Pancreas (tissue), 10 donors: Measurements from ENCODE around the gene DMD. TPM values are rescaled to one million over a fixed set of nuclear protein-coding genes. Genes with fewer than 3 reads are reported as not detected.
A peak's percentile ranks its signal among the peaks of the same experiment; 100 is the strongest.

Experiments used
- ATAC-seq, 4 donors: fragments of 200-7000 bp; cut with Tn5 transposase; one replicate each; pipeline versions ENCODE4 v1.8.0 to v1.9.1; 2020; ENCODE audit warnings: mild to moderate bottlenecking in 4 of 4, moderate library complexity in 4 of 4
- DNase-seq, 6 donors: peaks; one replicate each; pipeline ENCODE4 v3.0.0-alpha.2; 2020
- FAIRE-seq: peaks from 2 replicates; lab custom pipeline; 2012; peaks lifted over from hg19 to GRCh38; lab: Jason Lieb, UNC
- H3K27ac ChIP-seq, 4 donors: fragments of 200-600 bp; sonication (generic); 1 replicate in 3 of 4; 2 replicates in 1 of 4; pipeline versions ENCODE4 v1.5.0 to v1.8.0; 2020
- H3K27me3 ChIP-seq, 4 donors: fragments of 200-600 bp; one replicate each; pipeline ENCODE4 v1.8.0; 2021
- H3K36me3 ChIP-seq, 3 donors: fragments of 200-600 bp; sonication (generic) in 1 of 3; one replicate each; pipeline versions ENCODE4 v1.5.0 to v1.8.0; 2020 to 2021
- H3K4me1 ChIP-seq, 3 donors: fragments of 200-600 bp; one replicate each; pipeline ENCODE4 v1.8.0; 2021
- H3K4me3 ChIP-seq, 4 donors: fragments of 200-600 bp; sonication (generic) in 2 of 4; one replicate each; pipeline versions ENCODE4 v1.5.0 to v1.8.0; 2020 to 2021
- H3K9me3 ChIP-seq, 4 donors: fragments of 200-600 bp; one replicate each; pipeline ENCODE4 v1.8.0; 2021
- CTCF ChIP-seq, 4 donors: fragments of 200-600 bp; sonication (generic) in 3 of 4; IDR thresholded peaks; one replicate each; pipeline versions ENCODE4 v1.5.0 to v1.8.0; 2021; ENCODE audit warnings: antibody characterized with exemption in 4 of 4
- WGBS, 2 donors: extraction: QIAGEN DNeasy Blood & Tissue Kit; methylation state at CpG; one replicate each; pipeline ENCODE4 v1.1.7; 2013; 5-methylcytosine and 5-hydroxymethylcytosine counted together
- intact Hi-C, 3 donors: fragments of 100-400 bp; cut with DNase I; formaldehyde crosslinking; loops; one replicate each; pipeline versions ENCODE4 v1.11.1 to v1.14.2; 2022
- polyA plus RNA-seq, 2 donors: library from polyadenylated mRNA; stranded (reverse); fragments of 200-250 nt; gene quantifications; one replicate each; pipeline ENCODE4 v1.2.3, GENCODE V29; 2013
- total RNA-seq, 6 donors: library from RNA; stranded (reverse); fragmentation: NEBNext Ultra II Directional in 4 of 6; extraction: Animal tissue kit (Norgen Biotek cat#: 25700) in 4 of 6; gene quantifications; one replicate each; pipeline versions ENCODE4 v1.2.1 to v1.2.4, GENCODE V29; 2021 to 2023
- donor health status: healthy with polysubstance abuse.
- donor health status: DM: no; HTN: no; CAD: no; lungs with moderate emphysema.
- donor health status: DM: no; HTN: no; CAD: no.
- donor health status: control.
- donor health status: control.
- donor health status: Bipolar disorder and iron deficiency.
- donor health status: DM: yes; HTN: yes; CAD: no.
- donor health status: DM: no; HTN: no; CAD: no.
- donor health status: DM: no; HTN: no; CAD: no.
- donor health status: DM: yes; HTN: yes; CAD: no.

DMD gene
- total and polyA plus RNA-seq, 8 donors, result 9.1 to 46.5 (median 32.1) TPM

DNA sequence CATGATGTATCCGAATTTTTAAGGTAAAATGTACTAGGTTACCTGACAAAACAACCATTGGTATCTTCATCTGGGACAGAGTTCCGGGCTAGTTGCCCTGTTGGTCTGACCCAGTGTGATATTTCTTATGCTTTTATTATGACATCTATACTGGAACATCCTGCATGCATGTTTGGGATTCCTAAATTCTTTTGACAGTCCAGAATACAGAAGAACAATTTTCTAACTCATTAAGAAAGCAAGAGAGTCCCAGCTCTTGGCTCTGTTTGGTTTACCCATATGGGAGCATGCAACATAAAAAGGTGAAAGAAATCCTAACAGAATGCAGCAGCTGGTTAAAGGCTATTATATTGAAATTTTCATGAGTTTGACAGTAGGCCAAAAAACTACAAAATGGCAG, 1891.8 kb downstream of the DMD start:
- DNase-seq, result no peak
- peaks cover 0 to 4% (median 0%) of the 10 kb centered on the region in 4 donors for H3K27me3 ChIP-seq
- WGBS, 2 donors, result 55 to 74% methylated on average over 2 of the region's 2 CpGs
- H3K4me3 ChIP-seq, result no peak overlapping the region
- no peak overlapping the region for H3K27ac ChIP-seq
- no peaks in the 10 kb centered on the region for H3K36me3 ChIP-seq
- H3K9me3 ChIP-seq, result no peaks in the 10 kb centered on the region
- no peak for TF ChIP-seq CTCF (IDR thresholded peaks at IDR 0.05)
- no peak for FAIRE-seq
- no peak for ATAC-seq
- intact Hi-C loops, result no loop called here
- H3K4me1 ChIP-seq, result no peaks in the 10 kb centered on the region

GRCh38 chrX:31318866-31319265, 1892.5 kb downstream of the DMD start:
- no peak for ATAC-seq
- no peaks in the 10 kb centered on the region for H3K36me3 ChIP-seq
- no peak overlapping the region for H3K4me3 ChIP-seq
- FAIRE-seq, result peak; percentile 34
- peaks cover 0 to 4% (median 0%) of the 10 kb centered on the region in 4 donors for H3K27me3 ChIP-seq
- H3K4me1 ChIP-seq, result no peaks in the 10 kb centered on the region
- H3K27ac ChIP-seq, result no peak overlapping the region
- TF ChIP-seq CTCF (IDR thresholded peaks at IDR 0.05), result no peak
- WGBS, 2 donors, result 54 to 56% methylated on average over 4 of the region's 4 CpGs
- no peaks in the 10 kb centered on the region for H3K9me3 ChIP-seq
- no peak for DNase-seq
- intact Hi-C loops, result no loop called here

GRCh38 chrX:31316340-31316991, 1894.9 kb downstream of the DMD start:
- Histone ChIP-seq H3K27ac (no peak overlapping the region), H3K9me3 (no peaks in the 10 kb centered on the region), H3K27me3 (peaks cover 0 to 4% (median 0%) of the 10 kb centered on the region in 4 donors), H3K4me1 (no peaks in the 10 kb centered on the region), H3K36me3 (no peaks in the 10 kb centered on the region), H3K4me3 (no peak overlapping the region)
- FAIRE-seq (no peak), DNase-seq (no peak), ATAC-seq (no peak)
- TF ChIP-seq CTCF (IDR thresholded peaks at IDR 0.05), result no peak
- intact Hi-C loops, result no loop called here
- 26 to 29% methylated on average over 2 of the region's 2 CpGs for WGBS, 2 donors

- Histone ChIP-seq H3K4me1 (no peaks in the 10 kb centered on the region), H3K4me3 (no peak overlapping the region), H3K27ac (no peak overlapping the region), H3K9me3 (no peaks in the 10 kb centered on the region), H3K36me3 (no peaks in the 10 kb centered on the region), H3K27me3 (no peaks in the 10 kb centered on the region)
- no peak for FAIRE-seq
- no peak for TF ChIP-seq CTCF (IDR thresholded peaks at IDR 0.05)
- intact Hi-C loops, result no loop called here
- DNase-seq, result no peak
- WGBS, 2 donors, result 43 to 52% methylated on average over 3 of the region's 3 CpGs
- no peak for ATAC-seq
Observed at GRCh38 chrX:31314921-31315320, 1896.4 kb downstream of the DMD start.

DNA sequence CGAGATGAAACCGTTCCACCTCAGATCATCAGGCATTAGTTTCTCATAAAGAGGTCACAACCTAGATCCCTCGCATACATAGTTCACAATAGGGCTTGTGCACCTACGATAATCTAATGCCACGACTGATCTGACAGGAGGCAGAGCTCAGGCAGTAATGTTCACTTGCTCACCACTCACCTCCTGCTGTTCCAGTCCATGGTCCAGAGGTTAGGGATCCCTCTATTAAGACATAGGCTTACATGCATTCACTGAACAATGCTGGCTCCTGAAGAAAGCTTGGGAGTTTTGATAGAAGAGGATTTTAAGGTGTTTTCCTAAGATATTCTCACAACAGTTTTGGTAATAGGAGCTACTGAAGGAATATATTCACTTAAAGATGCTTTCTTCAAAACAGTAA, 1903.4 kb downstream of the DMD start:
- ATAC-seq (no peak), FAIRE-seq (no peak), DNase-seq (no peak)
- Histone ChIP-seq H3K36me3 (no peaks in the 10 kb centered on the region), H3K27me3 (peaks cover 0 to 5% (median 0%) of the 10 kb centered on the region in 4 donors), H3K4me1 (no peaks in the 10 kb centered on the region), H3K4me3 (no peak overlapping the region), H3K27ac (no peak overlapping the region), H3K9me3 (no peaks in the 10 kb centered on the region)
- TF ChIP-seq CTCF (IDR thresholded peaks at IDR 0.05), result no peak
- 60 to 89% methylated on average over 5 of the region's 5 CpGs for WGBS, 2 donors
- intact Hi-C loops, result no loop called here
